ENCODE results near the gene ADAMTSL4.

ADAMTSL4 gene

GRCh38 chr1:150548632-150549495, at the start of gene ADAMTSL4:
Gene ADAMTSL4 (plus strand): TSS chr1:150549408. CDS start chr1:150552289, 2,881 bp downstream.
- DNase-seq: no peak

GRCh38 chr1:150505431-150505830, 43.8 kb upstream of the ADAMTSL4 start:
- DNase-seq: no peak

GRCh38 chr1:150507912-150508864, 41.0 kb upstream of the ADAMTSL4 start, which contains the start of gene ECM1:
Gene ECM1 (plus strand): TSS chr1:150508109. CDS start chr1:150508210, 101 bp downstream.
- no peak for DNase-seq

- DNase-seq: no peak
Observed at GRCh38 chr1:150508982-150509381, 40.2 kb upstream of the ADAMTSL4 start.

GRCh38 chr1:150511551-150511950, 37.7 kb upstream of the ADAMTSL4 start:
- DNase-seq: no peak

- no peak for DNase-seq
Observed at GRCh38 chr1:150511985-150512660, 37.1 kb upstream of the ADAMTSL4 start.

GRCh38 chr1:150512846-150513245, 36.4 kb upstream of the ADAMTSL4 start:
- no peak for DNase-seq

- no peak for DNase-seq
Observed at GRCh38 chr1:150513351-150513791, 35.8 kb upstream of the ADAMTSL4 start.

GRCh38 chr1:150514260-150514659, 34.9 kb upstream of the ADAMTSL4 start:
- no peak for DNase-seq

GRCh38 chr1:150514913-150515327, 34.3 kb upstream of the ADAMTSL4 start:
- no peak for DNase-seq

- peak; percentile 88 for DNase-seq
Observed at GRCh38 chr1:150515328-150516049, 33.7 kb upstream of the ADAMTSL4 start, which contains the start of gene FALEC. Gene FALEC (plus strand): TSS chr1:150515752.

- DNase-seq: no peak
Observed at GRCh38 chr1:150516050-150516591, 33.1 kb upstream of the ADAMTSL4 start.

- no peak for DNase-seq
Observed at GRCh38 chr1:150516616-150517015, 32.6 kb upstream of the ADAMTSL4 start.

GRCh38 chr1:150521196-150521968, 27.8 kb upstream of the ADAMTSL4 start:
- no peak for DNase-seq

- DNase-seq: no peak
Observed at GRCh38 chr1:150525348-150525747, 23.9 kb upstream of the ADAMTSL4 start.

- DNase-seq: no peak
Observed at GRCh38 chr1:150528196-150528595, 21.0 kb upstream of the ADAMTSL4 start.

- no peak for DNase-seq
Observed at GRCh38 chr1:150529017-150529416, 20.2 kb upstream of the ADAMTSL4 start.

GRCh38 chr1:150530491-150531159, 18.6 kb upstream of the ADAMTSL4 start:
- no peak for DNase-seq

- no peak for DNase-seq
Observed at GRCh38 chr1:150532860-150533259, 16.3 kb upstream of the ADAMTSL4 start.

GRCh38 chr1:150534002-150534401, 15.2 kb upstream of the ADAMTSL4 start:
- no peak for DNase-seq

Measured in DMS79 (cell line).